Mucosa of rectum (tissue), 2 donors: ENCODE results near the gene DSCAM.

Experiments used
- H3K27ac ChIP-seq, 2 donors: one replicate each; pipeline ENCODE4 v1.7.0; 2013; ENCODE audit warnings: inconsistent platforms in 2 of 2, low read depth in 2 of 2, low read length in 2 of 2
- H3K27me3 ChIP-seq, 2 donors: one replicate each; pipeline ENCODE4 v1.7.0; 2013; ENCODE audit warnings: low read length in 2 of 2; ENCODE audit not compliant: control insufficient read depth in 2 of 2, insufficient read depth in 2 of 2
- H3K36me3 ChIP-seq, 2 donors: one replicate each; pipeline ENCODE4 v1.7.0; 2013; ENCODE audit warnings: low read length in 2 of 2; ENCODE audit not compliant: control insufficient read depth in 2 of 2, insufficient read depth in 2 of 2
- H3K4me1 ChIP-seq, 2 donors: one replicate each; pipeline ENCODE4 v1.7.0; 2013; ENCODE audit warnings: low read length in 2 of 2, mild to moderate bottlenecking in 1 of 2; ENCODE audit not compliant: control insufficient read depth in 2 of 2, insufficient read depth in 2 of 2
- H3K4me3 ChIP-seq, 2 donors: one replicate each; pipeline ENCODE4 v1.7.0; 2013; ENCODE audit warnings: low read length in 2 of 2
- H3K9ac ChIP-seq, 2 donors: one replicate each; pipeline ENCODE4 v1.7.0; 2013; ENCODE audit warnings: low read length in 2 of 2, low read depth in 1 of 2, mild to moderate bottlenecking in 1 of 2
- H3K9me3 ChIP-seq, 2 donors: one replicate each; pipeline ENCODE4 v1.7.0; 2013; ENCODE audit warnings: low read length in 2 of 2; ENCODE audit not compliant: control insufficient read depth in 2 of 2
- donor health status: healthy.
- donor health status: Normal muscosa, but diverticular disease.

The DSCAM gene

DNA sequence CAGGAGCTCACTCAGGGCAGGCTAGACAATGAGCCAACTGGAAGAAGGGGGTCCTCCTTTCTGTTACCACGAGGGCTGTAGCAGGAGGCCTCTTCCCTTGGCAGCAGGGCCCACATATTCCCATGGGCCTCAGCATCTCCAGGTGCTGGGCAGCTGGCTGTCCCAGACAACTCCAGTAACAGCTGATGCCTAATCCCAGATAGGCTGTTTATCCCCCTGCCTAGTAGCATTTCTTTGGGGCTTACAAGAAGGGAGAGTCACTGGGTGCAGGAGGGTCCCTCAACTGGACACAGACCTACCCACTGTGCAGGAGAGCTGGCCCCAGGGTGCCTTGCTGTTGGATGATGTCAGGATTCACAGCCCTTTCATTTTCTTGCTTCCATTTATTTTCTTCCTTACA, 278.2 kb downstream of the DSCAM start:
- H3K9me3 ChIP-seq, result peaks cover 0 to 4% of the 10 kb centered on the region in 2 donors

DNA sequence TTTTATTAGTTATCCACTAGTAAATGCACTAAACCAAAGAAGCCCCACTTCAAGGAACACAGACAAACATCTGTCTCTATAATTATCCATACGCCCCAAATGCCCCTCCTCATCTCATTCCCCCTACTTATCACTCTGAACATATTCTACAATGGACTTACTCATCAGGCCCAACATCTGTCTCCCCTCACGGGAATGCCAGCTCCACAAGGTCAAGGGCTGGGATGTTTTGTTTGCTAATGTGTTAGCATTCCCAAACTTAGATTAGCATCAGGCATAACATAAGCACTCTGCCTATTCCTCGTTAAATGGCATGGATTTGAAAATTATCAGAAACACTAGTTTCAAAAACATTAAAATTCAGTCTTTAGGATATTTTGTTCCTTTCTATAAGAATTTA, 279.5 kb downstream of the DSCAM start:
- Histone ChIP-seq H3K36me3 (no peaks in the 10 kb centered on the region), H3K4me1 (no peaks in the 10 kb centered on the region), H3K27me3 (no peaks in the 10 kb centered on the region), H3K9me3 (peaks cover 0 to 5% of the 10 kb centered on the region in 2 donors), H3K9ac (no peak overlapping the region), H3K4me3 (no peak overlapping the region), H3K27ac (no peak overlapping the region)

More for the DNA sequence above, 278.2 kb downstream of the DSCAM start:
- no peak overlapping the region for H3K4me3 ChIP-seq
- H3K36me3 ChIP-seq, result no peaks in the 10 kb centered on the region
- H3K27me3 ChIP-seq, result no peaks in the 10 kb centered on the region
- no peaks in the 10 kb centered on the region for H3K4me1 ChIP-seq
- H3K27ac ChIP-seq, result no peak overlapping the region
- H3K9ac ChIP-seq, result no peak overlapping the region

DNA sequence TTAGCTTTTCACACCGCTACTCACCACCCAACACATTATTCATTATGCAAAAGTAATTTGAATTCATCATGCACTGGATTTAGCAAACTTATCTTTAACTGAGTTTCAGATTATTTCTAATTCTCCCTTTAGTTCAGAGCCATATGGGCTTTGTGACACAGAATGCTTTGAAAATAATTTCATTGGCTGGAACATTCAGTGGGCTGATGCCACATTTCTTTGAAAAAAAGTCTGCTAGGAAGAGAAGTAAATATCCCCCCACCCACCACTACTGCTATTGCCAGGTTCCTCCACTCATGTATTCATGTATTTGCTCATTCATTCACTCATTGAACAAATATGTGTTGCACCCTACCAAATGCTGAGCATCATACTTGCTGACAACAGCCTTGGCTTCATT, 280.5 kb downstream of the DSCAM start:
- Histone ChIP-seq H3K36me3 (no peaks in the 10 kb centered on the region), H3K4me1 (no peaks in the 10 kb centered on the region), H3K27me3 (no peaks in the 10 kb centered on the region), H3K4me3 (no peak overlapping the region), H3K27ac (no peak overlapping the region), H3K9ac (no peak overlapping the region), H3K9me3 (peaks cover 0 to 5% of the 10 kb centered on the region in 2 donors)

DNA sequence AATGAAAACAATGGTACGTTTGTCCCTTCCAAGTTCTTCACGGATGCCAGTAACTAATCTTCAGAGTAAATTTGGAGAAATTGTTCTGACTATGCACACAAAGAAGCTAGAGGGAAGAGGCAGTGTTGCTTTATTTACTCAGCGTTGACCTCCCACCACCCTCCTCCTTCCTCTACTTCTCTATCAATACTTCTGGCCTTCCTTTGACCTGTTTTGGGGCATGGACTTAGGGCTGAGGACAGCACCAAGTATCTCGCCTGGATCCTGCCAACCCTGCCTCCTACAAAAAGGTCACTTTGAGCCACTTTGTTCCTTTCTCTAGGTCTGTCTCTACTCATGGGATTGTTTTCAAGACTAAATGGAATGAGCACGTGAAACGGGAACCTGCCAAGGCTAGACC, 282.6 kb downstream of the DSCAM start:
- no peaks in the 10 kb centered on the region for H3K27me3 ChIP-seq
- no peak overlapping the region for H3K27ac ChIP-seq
- no peaks in the 10 kb centered on the region for H3K36me3 ChIP-seq
- no peak overlapping the region for H3K4me3 ChIP-seq
- no peak overlapping the region for H3K9ac ChIP-seq
- H3K4me1 ChIP-seq, result no peaks in the 10 kb centered on the region
- peaks cover 0 to 9% of the 10 kb centered on the region in 2 donors for H3K9me3 ChIP-seq

DNA sequence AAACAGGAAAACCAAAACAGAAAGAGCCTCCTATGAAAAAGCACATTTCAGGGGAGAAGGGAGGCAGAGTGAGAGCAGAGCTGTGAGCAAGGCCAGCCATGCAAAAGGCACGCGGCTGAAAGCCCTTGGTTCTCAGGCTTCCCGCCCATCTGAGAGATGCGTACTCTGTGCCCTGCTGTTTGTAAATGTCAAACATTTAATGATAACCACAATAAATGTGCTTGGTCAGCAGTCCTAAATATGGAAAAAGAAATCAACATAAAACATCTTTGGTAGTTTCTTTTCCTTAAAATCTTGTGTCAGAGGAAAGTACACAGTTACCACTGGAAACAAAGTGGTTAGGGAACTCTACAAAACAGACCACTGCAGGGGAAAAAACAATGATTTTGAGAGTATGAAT, 283.1 kb downstream of the DSCAM start:
- H3K4me1 ChIP-seq, result no peaks in the 10 kb centered on the region
- no peak overlapping the region for H3K9ac ChIP-seq
- H3K27ac ChIP-seq, result no peak overlapping the region
- H3K9me3 ChIP-seq, result peaks cover 0 to 9% of the 10 kb centered on the region in 2 donors
- H3K4me3 ChIP-seq, result no peak overlapping the region
- no peaks in the 10 kb centered on the region for H3K36me3 ChIP-seq
- no peaks in the 10 kb centered on the region for H3K27me3 ChIP-seq

DNA sequence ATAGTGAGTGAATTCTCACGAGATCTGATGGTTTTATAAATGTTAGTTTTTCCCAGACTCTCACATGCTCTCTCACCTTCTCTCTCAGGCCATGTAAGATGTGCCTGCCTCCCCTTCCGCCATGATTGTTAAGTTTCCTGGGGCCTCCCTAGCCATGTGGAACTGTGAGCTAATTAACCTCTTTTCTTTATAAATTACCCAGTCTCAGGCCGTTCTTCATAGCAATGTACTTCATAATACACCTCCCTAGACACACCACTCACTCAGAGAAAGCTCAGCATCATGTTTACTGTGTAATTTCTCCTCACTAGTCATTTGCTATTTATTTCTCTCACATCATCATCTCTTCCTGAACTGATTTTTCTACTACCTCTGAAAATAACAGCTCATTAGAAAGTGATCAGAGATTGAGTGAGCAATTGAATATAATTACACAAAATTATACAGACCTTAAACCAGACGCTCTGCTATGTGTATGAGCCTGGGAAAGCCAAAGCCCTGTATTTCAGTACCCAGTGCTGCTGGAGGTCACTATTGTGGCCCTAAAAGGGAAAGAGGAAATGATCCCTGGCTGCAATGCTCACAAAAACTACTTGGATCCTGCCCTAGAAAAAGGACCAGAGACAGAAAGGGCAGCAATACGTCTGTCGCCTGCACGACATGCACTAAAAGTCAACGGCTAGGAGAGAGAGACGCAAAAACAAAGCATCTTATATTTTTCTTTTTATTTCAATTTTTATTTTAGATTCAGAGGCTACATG, 284.5 kb downstream of the DSCAM start:
- Histone ChIP-seq H3K9ac (no peak overlapping the region), H3K27me3 (no peaks in the 10 kb centered on the region)

DNA sequence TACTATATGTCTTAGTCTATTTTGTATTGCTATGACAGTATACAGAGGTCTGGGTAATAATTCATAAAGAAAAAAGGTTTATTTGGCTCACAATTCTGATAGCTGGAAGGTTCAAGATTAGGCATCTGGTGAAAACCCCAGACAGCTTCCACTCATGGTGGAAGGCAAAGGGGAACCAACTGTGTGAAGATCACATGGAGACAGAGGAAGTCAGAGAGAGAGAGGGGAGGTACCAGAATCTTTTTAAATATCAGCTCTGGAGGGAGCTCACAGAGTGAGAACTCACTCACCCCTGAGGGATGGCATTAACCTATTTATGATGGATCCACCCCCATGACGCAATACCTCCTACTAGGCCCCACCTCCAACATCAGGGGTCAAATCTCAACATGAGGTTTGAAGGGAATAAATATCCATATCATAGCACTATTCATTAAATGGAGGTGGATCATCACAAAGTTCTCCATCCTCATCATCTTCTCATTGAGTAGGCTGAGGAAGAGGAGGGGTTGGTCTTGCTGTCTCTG, 290.5 kb downstream of the DSCAM start:
- H3K4me1 ChIP-seq, result no peaks in the 10 kb centered on the region
- H3K9me3 ChIP-seq, result peaks cover 0 to 4% of the 10 kb centered on the region in 2 donors
- H3K27me3 ChIP-seq, result no peaks in the 10 kb centered on the region
- H3K27ac ChIP-seq, result no peak overlapping the region
- H3K9ac ChIP-seq, result no peak overlapping the region
- no peak overlapping the region for H3K4me3 ChIP-seq
- no peaks in the 10 kb centered on the region for H3K36me3 ChIP-seq

More for the DNA sequence above, 284.5 kb downstream of the DSCAM start:
- no peak overlapping the region for H3K27ac ChIP-seq
- H3K4me1 ChIP-seq, result no peaks in the 10 kb centered on the region
- peaks cover 0 to 9% of the 10 kb centered on the region in 2 donors for H3K9me3 ChIP-seq
- no peak overlapping the region for H3K4me3 ChIP-seq
- H3K36me3 ChIP-seq, result no peaks in the 10 kb centered on the region

DNA sequence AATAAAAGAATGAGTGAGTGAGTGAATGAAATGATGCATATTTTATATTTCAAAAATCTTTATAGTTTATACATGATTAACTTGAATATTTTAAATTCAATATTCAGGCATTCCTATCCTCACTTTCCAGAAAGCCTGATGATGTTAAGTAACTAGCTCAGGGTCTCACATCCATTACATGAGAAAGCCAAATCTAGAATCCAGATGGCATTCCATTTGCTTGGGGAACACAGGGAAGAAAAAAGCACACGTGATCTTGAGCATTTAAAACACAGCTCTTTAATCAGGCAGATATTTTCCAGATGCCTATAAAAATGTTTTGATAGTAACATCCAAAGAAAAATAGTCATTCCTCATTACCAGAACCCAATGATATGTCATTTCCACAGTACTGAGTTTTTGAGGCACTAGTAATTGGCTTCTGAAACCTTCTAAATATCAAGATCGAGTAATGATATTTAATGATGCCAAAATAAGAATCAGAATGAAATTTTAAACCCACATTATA, 291.9 kb downstream of the DSCAM start:
- H3K9me3 ChIP-seq, result peaks cover 0 to 2% of the 10 kb centered on the region in 2 donors
- no peak overlapping the region for H3K9ac ChIP-seq
- H3K36me3 ChIP-seq, result no peaks in the 10 kb centered on the region
- H3K4me1 ChIP-seq, result no peaks in the 10 kb centered on the region
- no peaks in the 10 kb centered on the region for H3K27me3 ChIP-seq
- H3K4me3 ChIP-seq, result no peak overlapping the region
- H3K27ac ChIP-seq, result no peak overlapping the region

DNA sequence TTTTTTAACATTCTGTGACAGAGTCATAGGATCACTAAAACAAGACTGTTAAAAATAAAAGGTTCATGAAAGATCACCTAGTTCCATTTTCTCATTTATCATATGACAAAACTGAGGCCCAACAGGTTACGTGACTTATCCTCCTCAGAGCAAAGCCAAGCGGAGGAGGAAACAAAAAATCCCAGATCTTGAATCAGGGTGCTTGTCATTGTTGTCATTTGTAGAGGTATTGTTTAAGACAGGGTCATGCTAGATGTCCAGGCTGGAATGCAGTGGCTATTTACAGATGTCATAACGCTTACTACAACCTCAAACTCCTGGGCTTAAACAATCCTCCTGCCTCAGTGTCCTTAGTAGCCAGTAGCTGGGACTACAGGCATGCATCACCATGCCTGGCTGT, 293.2 kb downstream of the DSCAM start:
- Histone ChIP-seq H3K36me3 (no peaks in the 10 kb centered on the region), H3K4me1 (no peaks in the 10 kb centered on the region), H3K27ac (no peak overlapping the region), H3K9ac (no peak overlapping the region), H3K4me3 (no peak overlapping the region), H3K9me3 (peaks cover 0 to 2% of the 10 kb centered on the region in 2 donors), H3K27me3 (no peaks in the 10 kb centered on the region)

DNA sequence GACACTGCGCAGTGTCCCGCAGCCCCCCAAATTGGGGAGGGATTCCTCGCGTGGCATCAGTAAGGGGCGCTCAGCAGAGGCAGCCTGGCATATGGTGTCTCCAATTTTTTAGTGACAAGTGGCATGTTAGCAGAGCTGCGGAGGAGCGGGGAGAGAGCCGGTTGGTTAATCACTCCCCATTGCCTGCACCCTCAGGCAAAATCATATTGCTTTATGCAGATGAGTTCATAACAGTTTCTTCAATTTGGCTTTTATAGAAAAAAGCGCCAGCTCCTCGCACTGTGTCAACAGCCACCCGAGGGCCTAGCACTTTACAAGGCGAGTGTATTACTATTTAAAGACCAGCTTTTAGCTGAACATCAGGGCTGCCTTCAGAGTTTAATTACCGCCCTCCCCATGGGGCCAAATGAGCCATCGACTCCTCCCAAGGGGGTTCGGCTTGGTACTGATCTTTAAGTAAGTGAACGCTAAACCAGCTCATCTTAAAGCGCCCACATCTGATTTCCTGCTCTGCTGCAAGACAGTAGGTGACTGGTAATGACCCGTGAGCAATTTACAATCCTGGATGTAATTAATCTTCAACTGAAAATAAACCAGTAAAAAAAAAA, 298.9 kb downstream of the DSCAM start:
- H3K36me3 ChIP-seq, result no peaks in the 10 kb centered on the region

More for the DNA sequence above, 298.9 kb downstream of the DSCAM start:
- H3K9me3 ChIP-seq, result peaks cover 0 to 12% of the 10 kb centered on the region in 2 donors
- no peaks in the 10 kb centered on the region for H3K27me3 ChIP-seq
- no peak overlapping the region for H3K27ac ChIP-seq
- H3K9ac ChIP-seq, result no peak overlapping the region
- no peaks in the 10 kb centered on the region for H3K4me1 ChIP-seq
- no peak overlapping the region for H3K4me3 ChIP-seq
